AG04450 (cell line): Measurements from ENCODE around the gene PDE11A. TPM values are rescaled to one million over a fixed set of nuclear protein-coding genes. Genes with fewer than 3 reads are reported as not detected.

Experiments used
- CTCF ChIA-PET: fragments of 300-600, 350-600 bp; formaldehyde crosslinking; extraction: SDS; loops from one replicate; lab custom pipeline; 2022; ENCODE audit warnings: antibody characterized with exemption, inconsistent platforms; lab: Charles Lee
- POLR2A ChIA-PET: fragments of 350-600 bp; formaldehyde crosslinking; extraction: SDS; loops from one replicate; lab custom pipeline; 2021; ENCODE audit warnings: antibody characterized with exemption, inconsistent platforms; lab: Yijun Ruan, JAX
- DNase-seq: peaks from one replicate; pipeline ENCODE4 v3.0.0-alpha.2; 2011; ENCODE audit warnings: low read depth, low spot score
- H3K27ac ChIP-seq: one replicate; pipeline ENCODE4 v1.5.1; 2012; ENCODE audit warnings: low read depth, low read length, control low read depth
- H3K27me3 ChIP-seq: one replicate; pipeline ENCODE4 v1.6.0; 2012; ENCODE audit warnings: low read length; ENCODE audit not compliant: control insufficient read depth, insufficient read depth
- H3K4me3 ChIP-seq: 2 replicates; pipeline ENCODE4 v1.5.1; 2011; ENCODE audit warnings: mild to moderate bottlenecking, low read depth, low read length, control low read depth
- H3K9me3 ChIP-seq: 2 replicates; pipeline ENCODE4 v1.5.1; 2012; ENCODE audit warnings: low read length; ENCODE audit not compliant: control insufficient read depth, insufficient read depth
- CTCF ChIP-seq: IDR thresholded peaks from 2 replicates; pipeline ENCODE4 v1.5.1; 2011; ENCODE audit warnings: low read depth, low read length, control low read depth, inconsistent platforms
- polyA plus RNA-seq: library from polyadenylated mRNA; depleted of rRNA; stranded (reverse); fragments of >200 nt; gene quantifications from 2 replicates; pipeline ENCODE4 v1.2.3, GENCODE V29; 2011

Gene PDE11A
- polyA plus RNA-seq, 1 experiment: 0.24 TPM

- H3K4me3 ChIP-seq: no peak overlapping the region
- TF ChIP-seq CTCF: no peak
- POLR2A ChIA-PET: no interaction called here
- DNase-seq: no peak
- H3K9me3 ChIP-seq: no peaks in the 10 kb centered on the region
- CTCF ChIA-PET: no interaction called here
- no peak overlapping the region for H3K27ac ChIP-seq
- H3K27me3 ChIP-seq: no peaks in the 10 kb centered on the region
These were observed 381.4 kb downstream of the PDE11A start for GRCh38 chr2:177691177-177691576.

- Histone ChIP-seq H3K4me3 (no peak overlapping the region), H3K9me3 (no peaks in the 10 kb centered on the region), H3K27ac (no peak overlapping the region), H3K27me3 (no peaks in the 10 kb centered on the region)
- no peak for DNase-seq
- POLR2A ChIA-PET: no interaction called here
- CTCF ChIA-PET: interaction anchor here (0.6 kb wide), 1 partner anchor 10 kb away, joined by 3 read pairs; no protein-coding TSS in a partner anchor
- no peak for TF ChIP-seq CTCF
These were observed 383.0 kb downstream of the PDE11A start for GRCh38 chr2:177689623-177690022.

GRCh38 chr2:177688844-177689243, 383.7 kb downstream of the PDE11A start:
- Histone ChIP-seq H3K27me3 (no peaks in the 10 kb centered on the region), H3K4me3 (no peak overlapping the region), H3K27ac (no peak overlapping the region), H3K9me3 (no peaks in the 10 kb centered on the region)
- CTCF ChIA-PET: no interaction called here
- TF ChIP-seq CTCF: no peak
- POLR2A ChIA-PET: no interaction called here
- DNase-seq: no peak

- H3K4me3 ChIP-seq: no peak overlapping the region
- no peak for TF ChIP-seq CTCF
- no peaks in the 10 kb centered on the region for H3K9me3 ChIP-seq
- POLR2A ChIA-PET: no interaction called here
- no peak for DNase-seq
- CTCF ChIA-PET: interaction anchor here (0.6 kb wide), 1 partner anchor 79 kb away, joined by 3 read pairs; no protein-coding TSS in a partner anchor
- H3K27ac ChIP-seq: no peak overlapping the region
- H3K27me3 ChIP-seq: no peaks in the 10 kb centered on the region
These were observed 388.9 kb downstream of the PDE11A start for GRCh38 chr2:177683661-177684069.

- no peak for DNase-seq
- CTCF ChIA-PET: interaction anchor here (0.6 kb wide), 1 partner anchor 80 kb away, joined by 3 read pairs; no protein-coding TSS in a partner anchor
- POLR2A ChIA-PET: no interaction called here
- Histone ChIP-seq H3K27me3 (no peaks in the 10 kb centered on the region), H3K4me3 (no peak overlapping the region), H3K27ac (no peak overlapping the region), H3K9me3 (no peaks in the 10 kb centered on the region)
- TF ChIP-seq CTCF: no peak
These were observed 389.5 kb downstream of the PDE11A start for GRCh38 chr2:177682836-177683660.
